ENCODE measurements around the gene ARHGAP25.

ARHGAP25 gene

GRCh38 chr2:68837164-68837860, 102.7 kb downstream of the ARHGAP25 start:
- DNase-seq: peak; percentile 71

DNA sequence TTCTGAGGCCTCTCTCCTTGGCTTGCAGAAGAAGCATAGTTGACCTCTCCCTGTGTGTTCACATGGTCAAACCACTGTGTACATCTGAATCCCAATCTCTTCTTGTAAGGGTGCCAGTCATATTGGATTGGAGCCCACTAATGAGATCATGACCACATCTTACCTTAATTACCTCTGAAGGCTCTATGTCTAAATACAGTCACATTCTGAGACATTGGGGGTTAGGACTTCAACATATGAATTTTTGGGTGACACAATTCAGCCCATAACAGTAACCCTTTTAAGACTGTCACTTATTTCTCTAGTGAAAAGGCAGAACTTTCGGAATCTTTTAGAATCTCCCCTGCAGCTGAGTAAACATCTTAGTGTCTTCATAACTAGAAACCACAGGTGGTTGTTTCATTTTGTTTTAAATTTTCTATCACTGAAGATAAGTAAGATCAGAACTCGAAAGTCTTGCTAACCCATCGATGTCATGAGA, 103.3 kb downstream of the ARHGAP25 start:
- no peak for DNase-seq

DNA sequence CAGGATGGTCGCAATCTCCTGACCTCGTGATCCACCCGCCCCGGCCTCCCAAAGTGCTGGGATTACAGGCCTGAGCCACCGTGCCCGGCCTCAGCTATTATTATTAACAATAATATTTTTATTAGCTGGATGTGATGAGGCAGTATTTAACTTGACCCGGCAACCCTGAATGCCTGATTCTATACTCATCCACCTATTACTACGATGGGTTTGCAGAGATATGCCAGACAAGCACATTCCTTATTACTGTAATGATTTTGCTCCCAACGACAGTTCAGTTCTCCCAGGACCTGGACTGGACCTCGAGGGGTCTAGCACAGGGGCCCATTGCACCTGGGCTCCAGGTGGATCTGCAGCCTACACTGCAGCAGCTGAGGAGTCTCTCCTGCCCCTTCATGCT, 104.0 kb downstream of the ARHGAP25 start:
- DNase-seq: no peak

- DNase-seq: peak; percentile 46
Measured at GRCh38 chr2:68839260-68839833, 104.7 kb downstream of the ARHGAP25 start.

DNA sequence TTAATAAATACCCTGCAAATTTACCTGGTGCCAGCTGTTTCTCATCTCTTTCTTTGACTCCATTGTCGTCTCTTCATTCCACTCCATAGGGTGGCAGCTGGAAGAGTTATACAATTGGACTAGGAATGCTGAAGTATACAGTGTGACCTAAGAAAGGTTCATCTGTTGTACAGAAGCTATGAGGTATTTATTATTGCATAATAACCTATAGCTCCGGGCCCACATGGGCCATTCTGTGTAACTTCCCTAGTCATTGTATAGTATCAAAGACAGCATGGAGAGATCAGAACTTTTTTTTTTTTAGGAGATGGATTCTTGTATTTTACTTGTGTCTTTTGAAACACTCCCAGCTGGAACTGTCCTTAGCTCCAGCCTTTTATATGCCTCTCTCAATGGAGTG, 110.4 kb downstream of the ARHGAP25 start:
- DNase-seq: no peak

DNA sequence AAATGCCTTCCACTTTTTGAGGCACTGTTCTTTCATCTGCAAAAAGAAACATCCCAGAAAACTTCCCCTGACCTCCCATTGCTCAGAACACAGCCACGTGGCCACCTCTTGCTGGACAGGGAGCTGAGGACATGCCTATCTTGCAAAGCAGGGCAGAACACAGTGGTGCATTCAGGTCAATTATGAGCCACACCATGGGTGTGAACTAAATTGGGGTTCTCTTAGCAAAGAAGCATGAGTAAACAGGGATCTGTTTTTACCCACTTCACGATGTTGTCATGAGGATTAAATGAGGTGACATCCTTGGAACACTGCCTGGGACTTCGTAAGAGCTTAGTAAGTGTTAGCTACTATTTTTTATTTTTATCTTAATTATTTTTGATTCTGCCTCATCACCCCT, 111.5 kb downstream of the ARHGAP25 start:
- DNase-seq: no peak

- no peak for DNase-seq
Measured at GRCh38 chr2:68847751-68848150, 113.1 kb downstream of the ARHGAP25 start.

DNA sequence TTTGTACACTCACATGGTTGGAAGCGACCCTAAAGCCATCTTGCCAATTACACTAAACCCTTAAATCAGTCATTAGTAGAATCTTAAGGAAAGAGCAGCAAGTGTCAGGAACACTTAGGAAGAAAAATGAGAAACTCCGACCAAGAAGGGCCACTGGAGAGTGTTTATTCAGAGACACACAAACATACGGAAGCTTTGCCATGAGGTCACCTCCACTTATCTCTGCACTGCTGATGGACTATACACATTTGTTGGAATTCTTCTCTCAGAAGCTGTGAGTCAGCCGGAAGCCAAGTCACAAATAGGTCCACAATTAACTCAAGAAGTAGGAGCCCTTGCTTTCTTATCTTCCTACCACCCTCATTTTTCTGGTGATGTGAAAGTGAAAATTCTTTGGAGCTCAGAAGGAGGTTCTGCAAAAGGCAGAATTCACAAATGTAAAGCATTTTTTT, 115.0 kb downstream of the ARHGAP25 start:
- DNase-seq: no peak

DNA sequence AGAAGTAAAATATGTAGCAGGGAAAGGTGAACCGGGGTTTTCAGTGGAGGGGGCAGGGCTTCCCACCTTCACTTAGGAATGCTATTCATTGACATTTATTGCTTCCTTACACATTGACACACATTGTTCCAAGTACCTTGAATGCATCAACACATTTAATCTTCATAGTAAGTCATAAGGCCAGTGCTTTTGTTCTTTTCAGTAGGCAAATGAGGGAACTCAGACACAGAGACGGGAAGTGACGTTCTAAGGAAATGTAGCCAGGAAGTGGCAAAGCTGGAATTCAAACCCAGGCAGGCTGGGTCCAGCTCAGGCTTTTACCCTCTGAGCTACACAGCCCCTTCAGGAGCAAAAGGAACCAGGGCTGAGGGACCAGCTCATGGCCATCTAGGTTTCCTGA, 115.9 kb downstream of the ARHGAP25 start:
- DNase-seq: no peak

DNA sequence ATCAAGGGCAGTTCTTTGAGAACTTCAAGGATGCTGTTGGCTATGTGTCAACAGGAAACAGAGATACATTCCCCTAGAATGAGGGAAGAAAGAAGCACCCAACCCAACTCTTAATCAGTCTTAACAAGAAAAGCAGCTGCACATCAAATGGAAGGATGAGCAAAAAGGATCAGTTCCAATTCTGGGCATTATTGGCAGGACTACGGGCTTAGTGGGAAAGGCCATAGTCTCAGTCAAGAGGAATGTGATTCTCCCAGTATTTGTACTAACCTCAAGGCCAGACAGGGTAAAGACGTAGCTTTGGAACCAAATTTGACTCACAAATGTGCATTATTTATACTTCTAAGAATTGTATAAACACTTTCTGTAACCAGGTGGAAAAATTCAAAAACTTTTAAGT, 118.4 kb downstream of the ARHGAP25 start:
- no peak for DNase-seq

DNA sequence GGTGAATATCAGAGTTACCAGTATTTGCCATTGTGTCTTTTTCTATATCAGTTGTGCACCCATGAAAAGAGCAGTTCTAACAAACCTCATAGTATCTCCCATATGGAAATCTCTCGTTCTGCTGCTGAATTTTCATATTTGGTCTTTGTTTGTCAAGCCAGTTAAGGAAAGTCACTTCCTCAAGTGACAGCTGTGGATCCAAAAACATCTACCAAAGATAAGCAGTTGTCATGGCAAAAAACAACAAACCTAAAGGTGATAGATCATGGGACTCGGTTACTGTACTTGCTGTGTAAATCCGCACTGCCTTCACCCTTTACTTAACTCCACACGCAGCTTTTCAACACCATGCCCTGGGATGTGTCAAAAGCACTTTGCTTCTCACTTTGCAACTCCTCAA, 119.3 kb downstream of the ARHGAP25 start:
- no peak for DNase-seq

DNA sequence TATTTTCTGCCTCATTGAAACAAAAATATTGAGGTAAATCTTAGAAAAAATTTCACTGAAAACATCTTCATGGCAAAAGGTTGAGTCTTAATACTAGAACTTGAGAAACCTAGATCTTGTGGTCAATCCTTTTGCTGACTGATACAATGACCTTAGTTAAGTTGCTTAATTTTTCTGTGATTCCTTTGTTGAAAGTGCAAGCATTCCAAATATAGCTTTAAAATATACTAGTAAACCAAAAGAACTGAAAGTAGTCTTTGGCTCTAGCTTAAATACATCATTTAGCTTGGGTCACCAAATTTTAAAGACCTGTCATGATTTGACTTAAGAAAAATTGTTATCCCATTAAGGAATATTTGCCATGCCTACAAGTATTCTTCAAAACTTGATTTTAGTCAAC, 119.9 kb downstream of the ARHGAP25 start:
- no peak for DNase-seq

GRCh38 chr2:68855550-68855949, 120.9 kb downstream of the ARHGAP25 start:
- DNase-seq: no peak

- no peak for DNase-seq
Measured at GRCh38 chr2:68857202-68857845, 122.7 kb downstream of the ARHGAP25 start.

DNA sequence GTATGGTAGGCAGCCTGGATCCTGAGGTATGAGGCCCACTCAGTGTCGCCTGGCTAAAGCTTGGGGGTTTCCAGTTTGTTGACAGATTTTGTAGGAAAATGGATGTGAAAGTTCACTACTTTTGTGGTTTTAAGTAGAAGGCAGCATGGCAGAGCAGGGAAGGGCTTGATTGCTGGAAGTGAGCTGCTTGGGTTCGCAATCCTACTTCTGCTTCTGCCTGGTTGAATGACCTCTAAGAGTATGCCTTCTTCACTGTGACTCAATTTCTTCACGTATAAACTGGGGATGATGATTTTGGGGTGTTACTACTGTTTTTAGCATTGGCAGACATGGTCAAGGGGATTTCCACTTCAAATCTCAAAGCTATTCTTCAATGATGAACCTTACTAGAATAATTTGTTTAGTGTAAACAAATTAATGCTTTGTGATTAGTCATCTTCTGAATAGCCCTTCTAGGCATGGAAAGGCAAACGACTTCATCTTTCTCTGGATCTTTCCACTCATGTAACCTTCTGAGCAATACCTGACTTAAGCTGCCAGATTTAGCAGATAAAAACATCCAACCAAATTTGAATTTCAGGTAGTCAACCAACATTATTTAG, 123.3 kb downstream of the ARHGAP25 start:
- no peak for DNase-seq

DNA sequence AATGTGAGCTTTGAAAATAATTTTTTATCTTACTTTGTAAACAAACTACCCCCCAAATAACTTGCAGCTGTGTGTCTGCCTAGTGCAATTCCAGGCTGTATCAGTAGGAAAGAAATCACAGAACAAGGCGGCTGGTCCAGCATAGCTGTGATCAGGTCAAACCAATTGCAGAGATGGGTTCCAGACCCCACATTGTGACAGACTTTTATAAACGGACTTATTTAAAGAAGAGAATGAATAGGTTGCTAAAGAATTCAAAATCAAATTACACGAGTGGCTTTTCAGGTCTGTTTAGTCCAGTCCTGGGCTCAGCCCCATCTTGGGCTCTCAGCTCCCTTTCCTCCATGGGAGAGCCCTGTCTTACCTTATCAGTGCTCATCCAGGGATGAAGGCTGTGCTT, 125.5 kb downstream of the ARHGAP25 start:
- no peak for DNase-seq

DNA sequence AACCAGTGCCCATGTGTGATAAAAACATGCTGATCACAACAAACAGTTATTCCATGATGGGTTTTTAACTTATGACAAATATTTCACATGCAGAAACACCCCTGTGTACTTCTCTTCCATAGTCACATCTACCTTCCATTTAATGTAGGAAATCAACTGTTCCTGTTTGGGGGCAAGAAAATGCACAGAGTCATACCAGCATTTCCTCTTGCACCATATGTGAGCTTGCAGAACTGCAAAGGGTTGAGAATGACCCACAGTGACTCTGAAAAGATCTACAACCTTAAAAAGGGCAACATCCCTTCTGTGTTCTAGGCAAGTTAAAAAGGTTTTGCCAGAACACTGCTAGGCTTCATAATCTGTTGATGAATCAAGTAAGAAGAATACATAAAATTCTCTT, 126.7 kb downstream of the ARHGAP25 start:
- no peak for DNase-seq

- DNase-seq: no peak
Measured at GRCh38 chr2:68862889-68863288, 128.3 kb downstream of the ARHGAP25 start.

- DNase-seq: no peak
Measured at GRCh38 chr2:68863996-68864395, 129.4 kb downstream of the ARHGAP25 start.

DNA sequence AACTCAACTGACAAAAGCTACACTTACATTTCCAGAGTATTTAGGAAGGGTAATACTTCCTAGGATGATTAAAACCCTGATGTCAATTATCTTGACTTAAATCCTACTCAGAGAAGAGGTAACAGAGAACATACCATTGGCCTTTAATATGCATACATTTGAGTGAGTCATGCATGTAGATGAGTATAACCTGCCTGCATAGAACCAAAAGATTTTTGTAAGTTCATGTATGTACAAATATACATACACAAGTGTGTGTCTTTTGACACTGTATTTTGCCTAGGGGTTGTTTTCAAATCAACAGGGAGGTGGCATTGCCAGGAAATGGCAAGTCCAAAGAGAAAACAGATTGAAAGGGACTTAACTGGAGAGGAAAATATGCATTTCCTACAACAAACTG, 130.5 kb downstream of the ARHGAP25 start:
- DNase-seq: no peak

GRCh38 chr2:68870215-68870614, 135.6 kb downstream of the ARHGAP25 start:
- no peak for DNase-seq

DNA sequence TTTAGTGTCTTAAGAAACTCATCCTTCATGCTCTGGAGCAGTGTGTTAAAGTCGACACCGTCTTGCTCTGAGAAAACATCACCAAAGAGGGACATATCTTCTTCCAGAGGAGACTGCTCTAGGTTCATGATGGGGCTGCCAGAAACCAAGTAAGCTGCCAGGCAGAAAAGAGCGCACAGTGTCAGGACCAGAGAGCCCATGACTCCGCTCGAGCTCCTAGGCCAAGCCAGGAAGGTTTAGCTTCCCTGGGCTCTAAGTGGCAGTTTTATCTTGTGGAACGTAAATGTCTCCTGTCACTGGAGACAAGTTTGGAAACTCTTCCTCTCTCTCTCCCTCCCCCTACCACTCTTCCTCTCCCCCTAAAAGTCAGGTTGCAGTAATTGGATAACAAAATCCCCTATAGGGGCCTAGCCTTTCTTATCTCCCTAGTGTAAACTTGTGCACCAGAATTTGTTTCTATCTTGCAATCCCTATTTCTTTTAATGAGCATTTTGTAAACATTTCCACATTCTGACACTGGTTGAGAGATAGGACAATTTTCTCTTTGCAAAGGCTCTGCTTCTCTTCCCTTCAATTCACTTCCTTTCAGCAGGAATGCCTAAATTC, 136.7 kb downstream of the ARHGAP25 start, which contains the start of gene BMP10:
BMP10 (minus strand) TSS at position 239 of the 606 bp plus-strand sequence; CDS start at position 200, 39 bp downstream.
- DNase-seq: no peak
